ENCODE data around the gene ASH1L. TPM values are rescaled to one million over a fixed set of nuclear protein-coding genes. Genes with fewer than 3 reads are reported as not detected.
"Not testable (repeated sequence)": the region's sequence is repeated elsewhere in the genome, so short reads cannot be mapped to it uniquely, and the experiment has no call there.

Gene ASH1L
- total RNA-seq, 2 experiments from 2014 or later: 57.8 to 62.3 TPM

GRCh38 chr1:155531624-155532023 lies 31.0 kb downstream of the ASH1L start:
- Mint-ChIP-seq H3K9me3 (peaks cover 1% of the 10 kb centered on the region), H3K4me3 (no peak overlapping the region), H3K27ac (no peak overlapping the region), H3K27me3 (no peaks in the 10 kb centered on the region), H3K4me1 (peaks cover 30% of the 10 kb centered on the region), H3K36me3 (peaks cover 26% of the 10 kb centered on the region)
- POLR2A ChIA-PET: no interaction called here
- ATAC-seq (ENCODE audit: low read depth) (no peak), DNase-seq (no peak)

GRCh38 chr1:155529929-155530328 lies 32.7 kb downstream of the ASH1L start:
- H3K36me3 Mint-ChIP-seq: peaks cover 28% of the 10 kb centered on the region
- H3K4me3 Mint-ChIP-seq: no peak overlapping the region
- no peak overlapping the region for H3K27ac Mint-ChIP-seq
- H3K9me3 Mint-ChIP-seq: peaks cover 1% of the 10 kb centered on the region
- POLR2A ChIA-PET: interaction anchor here (0.7 to 1.3 kb wide), 2 partner anchors 33 to 979 kb away, joined by 3 to 4 read pairs; partner anchors contain the start of gene ASH1L
- DNase-seq: no peak
- no peaks in the 10 kb centered on the region for H3K27me3 Mint-ChIP-seq
- ATAC-seq (ENCODE audit: low read depth): no peak
- H3K4me1 Mint-ChIP-seq: peaks cover 23% of the 10 kb centered on the region

DNA sequence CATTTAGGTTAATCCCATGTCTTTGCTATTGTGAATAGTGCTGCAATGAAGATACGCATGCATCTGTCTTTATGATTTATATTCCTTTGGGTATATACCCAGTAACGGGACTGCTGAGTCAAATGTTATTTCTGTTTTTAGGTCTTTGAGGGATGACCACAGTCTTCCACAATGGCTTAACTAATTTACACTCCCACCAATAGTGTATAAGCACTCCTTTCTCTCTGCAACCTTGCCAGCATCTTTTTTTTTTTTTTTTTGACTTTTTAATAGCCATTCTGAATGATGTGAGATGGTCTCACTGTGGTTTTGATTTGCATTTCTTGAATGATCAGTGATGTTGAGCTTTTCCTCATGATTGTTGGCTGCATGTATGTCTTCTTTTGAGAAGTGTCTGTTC lies 33.5 kb downstream of the ASH1L start:
- Mint-ChIP-seq H3K36me3 (peaks cover 23% of the 10 kb centered on the region), H3K4me3 (no peak overlapping the region), H3K27me3 (no peaks in the 10 kb centered on the region), H3K9me3 (peaks cover 1% of the 10 kb centered on the region), H3K4me1 (peaks cover 20% of the 10 kb centered on the region), H3K27ac (no peak overlapping the region)
- no peak for ATAC-seq (ENCODE audit: low read depth)
- POLR2A ChIA-PET: interaction anchor here (0.7 kb wide), 1 partner anchor 980 kb away, joined by 4 read pairs; no protein-coding TSS in a partner anchor
- no peak for DNase-seq

DNA sequence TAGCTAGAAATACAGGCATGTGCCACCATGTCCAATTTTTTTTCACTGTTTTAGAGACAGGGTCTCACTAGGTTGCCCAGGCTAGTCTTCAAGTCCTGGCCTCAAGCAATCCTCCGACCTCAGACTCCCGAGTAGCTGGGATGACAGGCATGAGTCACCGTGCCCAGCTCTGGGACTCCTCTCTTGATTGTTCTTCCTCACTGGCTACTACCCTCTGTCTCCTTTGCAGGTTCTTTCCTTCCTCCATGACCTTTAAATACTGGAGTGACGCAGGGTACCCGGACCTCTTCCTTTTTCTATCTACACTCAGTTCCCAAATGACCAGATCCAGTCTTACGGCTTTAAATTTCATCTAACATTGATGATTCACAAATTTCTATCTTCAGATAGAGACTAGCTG lies 34.9 kb downstream of the ASH1L start:
- Mint-ChIP-seq H3K27ac (no peak overlapping the region), H3K27me3 (no peaks in the 10 kb centered on the region), H3K4me3 (no peak overlapping the region), H3K4me1 (peaks cover 22% of the 10 kb centered on the region), H3K9me3 (no peaks in the 10 kb centered on the region), H3K36me3 (peaks cover 18% of the 10 kb centered on the region)
- DNase-seq: no peak
- ATAC-seq (ENCODE audit: low read depth): no peak
- POLR2A ChIA-PET: interaction anchor here (0.7 to 0.8 kb wide), 2 partner anchors 9 to 167 kb away, joined by 3 read pairs; no protein-coding TSS in a partner anchor

DNA sequence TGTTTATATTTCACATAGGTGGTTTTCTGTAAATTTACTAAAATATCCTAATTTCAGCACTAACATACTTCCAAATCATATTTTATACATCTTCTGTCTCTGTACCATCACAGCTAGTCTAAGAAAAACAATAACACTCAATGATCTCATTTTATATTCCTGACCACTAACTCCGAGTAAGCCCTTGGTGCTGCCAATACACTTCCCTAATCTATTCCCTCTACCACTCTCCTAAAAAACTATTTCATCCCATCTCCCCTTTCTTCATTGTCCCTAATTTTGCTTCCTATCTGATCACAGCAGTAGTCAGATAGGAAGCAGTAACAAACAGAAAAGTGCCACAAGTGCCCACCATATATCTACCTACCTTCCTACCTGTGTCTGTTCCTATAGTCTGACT lies 36.2 kb downstream of the ASH1L start:
- no peak for DNase-seq
- Mint-ChIP-seq H3K27ac (no peak overlapping the region), H3K36me3 (peaks cover 20% of the 10 kb centered on the region), H3K4me3 (no peak overlapping the region), H3K9me3 (no peaks in the 10 kb centered on the region), H3K27me3 (no peaks in the 10 kb centered on the region), H3K4me1 (peaks cover 21% of the 10 kb centered on the region)
- no peak for ATAC-seq (ENCODE audit: low read depth)
- POLR2A ChIA-PET: no interaction called here

DNA sequence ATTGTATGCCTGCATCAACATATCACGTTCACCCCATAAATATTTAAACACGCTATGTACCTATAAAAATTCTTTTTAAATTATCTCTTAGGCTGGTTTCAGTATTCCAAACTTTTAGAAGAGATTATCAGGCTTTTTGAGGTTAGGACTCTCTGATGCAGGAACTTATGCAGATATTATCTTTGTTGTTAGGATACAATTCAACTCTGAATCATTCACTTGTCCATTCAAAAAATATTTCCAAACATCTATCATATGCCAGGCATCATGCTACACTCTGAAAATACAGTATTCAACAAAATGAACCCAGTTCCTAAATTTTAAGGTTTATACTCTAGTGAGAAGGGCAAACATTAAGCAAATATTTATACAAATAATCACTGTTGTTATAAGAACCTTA lies 40.5 kb downstream of the ASH1L start:
- Mint-ChIP-seq H3K4me1 (peaks cover 20% of the 10 kb centered on the region), H3K9me3 (no peaks in the 10 kb centered on the region), H3K36me3 (peaks cover 24% of the 10 kb centered on the region), H3K4me3 (no peak overlapping the region), H3K27me3 (no peaks in the 10 kb centered on the region), H3K27ac (no peak overlapping the region)
- no peak for ATAC-seq (ENCODE audit: low read depth)
- DNase-seq: no peak
- POLR2A ChIA-PET: no interaction called here

DNA sequence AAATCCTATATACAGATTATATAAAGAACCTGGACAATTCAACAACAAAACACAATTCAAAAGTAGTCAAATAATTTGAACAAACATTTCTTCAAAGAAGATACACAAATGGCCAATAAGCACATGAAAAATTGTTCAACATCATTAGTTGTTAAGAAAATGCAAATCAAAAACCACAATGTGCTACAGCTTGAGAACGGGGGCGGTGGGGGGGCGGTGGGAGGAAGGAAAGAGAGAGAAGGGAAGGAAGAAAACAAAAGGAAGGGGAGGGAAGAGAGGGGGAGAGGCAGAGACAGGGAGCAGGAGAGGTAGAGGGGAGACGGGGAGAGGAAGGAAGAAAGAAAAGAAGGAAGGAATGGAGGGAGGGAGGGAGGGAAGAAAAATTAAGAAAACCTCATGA lies 44.1 kb downstream of the ASH1L start:
- Mint-ChIP-seq H3K27me3 (no peaks in the 10 kb centered on the region), H3K4me1 (peaks cover 30% of the 10 kb centered on the region), H3K36me3 (peaks cover 29% of the 10 kb centered on the region), H3K27ac (no peak overlapping the region), H3K4me3 (no peak overlapping the region), H3K9me3 (no peaks in the 10 kb centered on the region)
- POLR2A ChIA-PET: no interaction called here
- no peak for ATAC-seq (ENCODE audit: low read depth)
- no peak for DNase-seq

- Mint-ChIP-seq H3K36me3 (peaks cover 25% of the 10 kb centered on the region), H3K27ac (peak overlapping the region; percentile 18), H3K4me1 (peaks cover 27% of the 10 kb centered on the region), H3K4me3 (peak overlapping the region; percentile 59), H3K9me3 (no peaks in the 10 kb centered on the region), H3K27me3 (no peaks in the 10 kb centered on the region)
- ATAC-seq (ENCODE audit: low read depth) (peak; percentile 66), DNase-seq (no peak)
- POLR2A ChIA-PET: no interaction called here
Measured at GRCh38 chr1:155514582-155515187, 47.9 kb downstream of the ASH1L start.

DNA sequence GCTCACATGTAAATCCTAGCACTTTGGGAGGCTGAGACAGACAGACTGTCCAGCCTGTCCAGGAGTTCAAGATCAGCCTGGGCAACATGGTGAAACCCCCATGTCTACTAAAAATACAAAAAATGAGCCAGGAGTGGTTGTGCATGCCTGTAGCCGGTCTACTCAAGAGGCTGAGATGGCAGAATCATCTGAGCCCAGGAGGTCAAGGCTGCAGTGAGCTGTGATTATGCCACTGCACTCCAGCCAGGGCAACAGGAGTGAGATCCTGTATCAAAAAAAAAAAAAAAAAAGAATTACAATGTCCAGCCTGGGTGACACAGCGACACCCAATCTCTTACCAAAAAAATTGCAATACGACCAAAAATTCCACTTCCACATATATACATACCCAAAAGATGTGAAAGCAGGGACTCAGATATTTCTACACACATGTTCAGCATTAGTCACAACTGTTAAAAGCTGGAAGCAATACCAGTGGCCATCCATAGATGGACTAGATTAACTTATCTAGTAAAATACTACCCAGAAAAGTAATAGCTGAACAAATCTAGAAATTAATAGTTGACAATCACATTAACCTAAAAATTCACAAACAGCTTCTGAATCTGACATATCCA lies 49.2 kb downstream of the ASH1L start:
- Mint-ChIP-seq H3K36me3 (peaks cover 21% of the 10 kb centered on the region), H3K27me3 (no peaks in the 10 kb centered on the region), H3K27ac (no peak overlapping the region), H3K9me3 (no peaks in the 10 kb centered on the region), H3K4me3 (no peak overlapping the region), H3K4me1 (peaks cover 29% of the 10 kb centered on the region)
- DNase-seq: no peak
- POLR2A ChIA-PET: interaction anchor here (0.7 to 1.0 kb wide), 2 partner anchors 11 to 193 kb away, joined by 5 to 7 read pairs; partner anchors contain the start of gene RUSC1
- no peak for ATAC-seq (ENCODE audit: low read depth)

- H3K9me3 Mint-ChIP-seq; H3K27me3 Mint-ChIP-seq; POLR2A ChIA-PET; DNase-seq; ATAC-seq (ENCODE audit: low read depth); H3K4me3 Mint-ChIP-seq; H3K27ac Mint-ChIP-seq: not testable (repeated sequence)
- Mint-ChIP-seq H3K4me1 (peaks cover 31% of the 10 kb centered on the region), H3K36me3 (peaks cover 14% of the 10 kb centered on the region)
Measured at GRCh38 chr1:155511385-155511784, 51.2 kb downstream of the ASH1L start.

GRCh38 chr1:155509064-155509463 lies 53.5 kb downstream of the ASH1L start:
- POLR2A ChIA-PET: no interaction called here
- H3K27me3 Mint-ChIP-seq: no peaks in the 10 kb centered on the region
- H3K9me3 Mint-ChIP-seq: no peaks in the 10 kb centered on the region
- H3K4me1 Mint-ChIP-seq: peaks cover 17% of the 10 kb centered on the region
- no peak overlapping the region for H3K27ac Mint-ChIP-seq
- H3K36me3 Mint-ChIP-seq: peaks cover 9% of the 10 kb centered on the region
- H3K4me3 Mint-ChIP-seq: no peak overlapping the region
- DNase-seq: no peak
- no peak for ATAC-seq (ENCODE audit: low read depth)

DNA sequence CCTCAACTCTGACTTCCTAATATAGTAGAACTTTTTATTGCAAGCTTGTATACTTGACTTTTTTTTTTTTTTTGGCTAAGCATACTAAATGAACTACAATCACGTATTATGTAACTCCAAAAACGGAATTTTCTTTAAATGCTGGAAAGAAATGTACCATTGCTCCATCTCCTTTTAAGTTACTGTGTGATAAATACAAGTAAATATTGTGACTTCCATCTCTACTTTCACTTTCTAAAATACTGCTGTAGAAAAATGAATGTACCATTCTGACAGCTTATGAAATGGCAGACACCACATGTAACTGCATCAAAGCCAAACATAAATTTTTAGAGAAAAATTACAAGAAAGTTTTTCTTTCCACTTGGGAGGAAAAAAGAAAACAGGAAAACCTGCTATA lies 54.7 kb downstream of the ASH1L start:
- DNase-seq (no peak), ATAC-seq (ENCODE audit: low read depth) (peak; percentile 36)
- Mint-ChIP-seq H3K27ac (no peak overlapping the region), H3K4me3 (peak overlapping the region; percentile 51), H3K9me3 (no peaks in the 10 kb centered on the region), H3K27me3 (no peaks in the 10 kb centered on the region), H3K36me3 (peaks cover 5% of the 10 kb centered on the region), H3K4me1 (peaks cover 14% of the 10 kb centered on the region)
- POLR2A ChIA-PET: no interaction called here

- H3K27me3 Mint-ChIP-seq; H3K9me3 Mint-ChIP-seq; ATAC-seq (ENCODE audit: low read depth); POLR2A ChIA-PET; DNase-seq; H3K36me3 Mint-ChIP-seq; H3K27ac Mint-ChIP-seq; H3K4me3 Mint-ChIP-seq: not testable (repeated sequence)
- H3K4me1 Mint-ChIP-seq: peaks cover 12% of the 10 kb centered on the region
Measured at GRCh38 chr1:155505963-155506362, 56.6 kb downstream of the ASH1L start.

DNA sequence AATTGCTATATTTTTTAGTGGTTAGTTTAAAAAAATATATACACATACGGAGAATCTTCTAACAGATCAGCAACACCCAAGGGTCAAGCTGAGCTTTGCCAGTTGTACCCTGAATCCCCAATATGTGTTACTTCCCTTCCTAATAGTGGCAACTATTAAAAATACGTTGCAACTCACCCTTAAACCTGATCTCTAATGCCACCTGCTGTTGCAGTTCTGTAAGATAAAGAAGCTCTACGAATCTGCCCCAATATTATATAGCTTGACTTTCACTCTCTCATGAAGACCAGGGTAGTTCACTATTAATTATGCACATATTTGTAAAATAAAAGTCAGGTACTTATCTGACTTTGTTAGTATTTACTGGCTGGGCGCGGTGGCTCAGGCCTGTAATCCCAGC lies 58.4 kb downstream of the ASH1L start:
- Mint-ChIP-seq H3K9me3 (no peaks in the 10 kb centered on the region), H3K27me3 (no peaks in the 10 kb centered on the region), H3K27ac (no peak overlapping the region), H3K4me1 (peaks cover 20% of the 10 kb centered on the region), H3K36me3 (peaks cover 6% of the 10 kb centered on the region), H3K4me3 (no peak overlapping the region)
- ATAC-seq (ENCODE audit: low read depth) (no peak), DNase-seq (no peak)
- POLR2A ChIA-PET: interaction anchor here (0.6 kb wide), 1 partner anchor 697 kb away, joined by 3 read pairs; no protein-coding TSS in a partner anchor
